ENCODE data around the gene POLR2L.
A peak's percentile ranks its signal among the peaks of the same experiment; 100 is the strongest.

Gene POLR2L

DNA sequence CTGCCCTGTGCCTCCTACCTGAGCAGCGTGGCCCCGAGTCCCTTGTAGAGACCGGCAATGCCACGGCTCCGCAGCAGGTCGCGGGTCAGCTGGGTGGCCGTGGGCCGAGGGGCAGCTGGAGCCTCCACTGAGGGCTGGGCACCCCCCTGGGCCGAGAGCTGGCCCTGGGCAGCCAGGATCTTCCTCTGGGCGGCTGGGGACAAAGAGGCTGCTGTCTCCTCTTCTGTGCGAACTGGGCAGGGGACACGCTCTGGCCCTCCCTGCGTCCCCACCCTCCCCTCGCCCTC is 49.9 kb downstream of the POLR2L start:
- DNase-seq, result no peak

GRCh38 chr11:791658-792534 is 50.4 kb downstream of the POLR2L start:
- no peak for DNase-seq

GRCh38 chr11:790721-791564 is 51.4 kb downstream of the POLR2L start:
- peak; percentile 29 for DNase-seq

DNA sequence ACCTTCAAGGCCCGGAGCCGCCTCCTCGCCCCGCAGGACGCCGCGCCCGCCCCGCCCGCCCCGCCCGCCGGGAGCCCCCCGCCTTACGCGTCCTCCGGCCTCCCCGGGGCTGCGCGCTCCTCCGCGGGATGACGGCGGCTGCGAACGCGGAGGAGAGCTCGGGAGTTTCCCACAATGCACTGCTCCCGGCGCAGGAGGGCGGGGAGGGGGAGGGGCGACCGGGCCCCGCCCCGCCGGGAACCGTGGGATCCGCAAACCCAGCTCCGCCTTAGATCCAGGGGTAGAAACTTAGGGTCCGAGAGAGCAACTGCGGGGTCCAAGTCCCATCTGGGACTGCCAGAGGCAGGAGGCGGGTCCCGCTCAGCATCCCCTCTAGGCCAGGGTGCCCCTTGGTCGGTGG is 52.4 kb downstream of the POLR2L start, which contains the start of gene CEND1:
CEND1 (minus strand) TSS at position 148 of the 400 bp plus-strand sequence. CDS start 1,514 bp downstream, outside the sequence.
- DNase-seq, result peak; percentile 84
